H9 (cell line): ENCODE results near the gene DCHS1. TPM values are rescaled to one million over a fixed set of nuclear protein-coding genes. Genes with fewer than 3 reads are reported as not detected.

Experiments
- DNase-seq: peaks from one replicate; pipeline ENCODE4 v3.0.0-alpha.2; 2017
- H2AFZ ChIP-seq: one replicate; pipeline ENCODE4 v1.6.1; 2013; ENCODE audit warnings: mild to moderate bottlenecking, low read length, control low read depth, moderate library complexity
- H2AK5ac ChIP-seq: 2 replicates; pipeline ENCODE4 v1.6.1; 2013; ENCODE audit warnings: low read length, control low read depth, mixed read lengths; ENCODE audit not compliant: insufficient read length
- H2BK120ac ChIP-seq: one replicate; pipeline ENCODE4 v1.6.1; 2013; ENCODE audit warnings: low read depth, mild to moderate bottlenecking, low read length, control low read depth, inconsistent platforms; ENCODE audit not compliant: poor library complexity, severe bottlenecking
- H2BK12ac ChIP-seq: 2 replicates; pipeline ENCODE4 v1.6.1; 2013; ENCODE audit warnings: low read length, control low read depth, mixed read lengths, low read depth; ENCODE audit not compliant: insufficient read length
- H2BK15ac ChIP-seq: 2 replicates; pipeline ENCODE4 v1.6.1; 2013; ENCODE audit warnings: low read depth, low read length, control low read depth
- H2BK20ac ChIP-seq: one replicate; pipeline ENCODE4 v1.6.1; 2013; ENCODE audit warnings: low read depth, mild to moderate bottlenecking, low read length, control low read depth, inconsistent platforms; ENCODE audit not compliant: poor library complexity, severe bottlenecking
- H2BK5ac ChIP-seq: 2 replicates; pipeline ENCODE4 v1.6.1; 2013; ENCODE audit warnings: low read length, control low read depth, mixed read lengths; ENCODE audit not compliant: insufficient read length
- H3K14ac ChIP-seq: 2 replicates; pipeline ENCODE4 v1.6.1; 2013; ENCODE audit warnings: low read length, control low read depth; ENCODE audit not compliant: insufficient read depth
- H3K18ac ChIP-seq: 2 replicates; pipeline ENCODE4 v1.6.1; 2013; ENCODE audit warnings: low read depth, mild to moderate bottlenecking, mixed read lengths, low read length, control low read depth; ENCODE audit not compliant: insufficient read length
- H3K23ac ChIP-seq: 2 replicates; pipeline ENCODE4 v1.6.1; 2013; ENCODE audit warnings: low read length, control low read depth, mixed read lengths, low read depth; ENCODE audit not compliant: insufficient read length
- H3K23me2 ChIP-seq: 2 replicates; pipeline ENCODE4 v1.6.1; 2013; ENCODE audit warnings: low read depth, mild to moderate bottlenecking, mixed read lengths, low read length, control low read depth; ENCODE audit not compliant: insufficient read length, poor library complexity, severe bottlenecking
- H3K27ac ChIP-seq: 2 replicates; pipeline ENCODE4 v1.5.1; 2013; ENCODE audit warnings: low read length, control low read depth, mixed read lengths, low read depth; ENCODE audit not compliant: insufficient read length
- H3K27me3 ChIP-seq: 2 replicates; pipeline ENCODE4 v1.6.1; 2013; ENCODE audit warnings: low read length, control low read depth, inconsistent platforms; ENCODE audit not compliant: insufficient read depth
- H3K4ac ChIP-seq: 2 replicates; pipeline ENCODE4 v1.6.1; 2013; ENCODE audit warnings: low read depth, mild to moderate bottlenecking, control low read depth, inconsistent platforms, low read length, moderate library complexity
- H3K4me1 ChIP-seq: 2 replicates; pipeline ENCODE4 v1.6.1; 2013; ENCODE audit warnings: low read length, control low read depth, inconsistent platforms; ENCODE audit not compliant: insufficient read depth
- H3K4me2 ChIP-seq: 2 replicates; pipeline ENCODE4 v1.6.1; 2013; ENCODE audit warnings: low read length, control low read depth, mixed read lengths; ENCODE audit not compliant: insufficient read length, insufficient read depth
- H3K56ac ChIP-seq: 2 replicates; pipeline ENCODE4 v1.6.1; 2013; ENCODE audit warnings: low read depth, mild to moderate bottlenecking, mixed read lengths, low read length, control low read depth; ENCODE audit not compliant: insufficient read length
- H3K79me1 ChIP-seq: 2 replicates; pipeline ENCODE4 v1.6.1; 2013; ENCODE audit warnings: low read depth, mild to moderate bottlenecking, moderate library complexity, low read length, control low read depth, inconsistent platforms; ENCODE audit not compliant: insufficient read depth, poor library complexity, severe bottlenecking
- H3K79me2 ChIP-seq: 2 replicates; pipeline ENCODE4 v1.6.1; 2013; ENCODE audit warnings: low read length, control low read depth, inconsistent platforms; ENCODE audit not compliant: insufficient read depth
- H3K9ac ChIP-seq: 2 replicates; pipeline ENCODE4 v1.6.1; 2013; ENCODE audit warnings: low read length, control low read depth, mixed read lengths; ENCODE audit not compliant: insufficient read length; ENCODE audit errors: extremely low read depth
- H3K9me3 ChIP-seq: one replicate; pipeline ENCODE4 v1.6.1; 2013; ENCODE audit warnings: low read depth, low read length, inconsistent platforms; ENCODE audit not compliant: control insufficient read depth
- H3T11ph ChIP-seq: one replicate; pipeline ENCODE4 v1.6.1; 2013; ENCODE audit warnings: mild to moderate bottlenecking, low read length, control low read depth, inconsistent platforms
- H4K20me1 ChIP-seq: one replicate; pipeline ENCODE4 v1.6.1; 2013; ENCODE audit not compliant: control insufficient read depth, insufficient read length, insufficient read depth
- H4K5ac ChIP-seq: 2 replicates; pipeline ENCODE4 v1.6.1; 2013; ENCODE audit warnings: low read depth, mild to moderate bottlenecking, mixed read lengths, low read length, control low read depth; ENCODE audit not compliant: insufficient read length
- H4K8ac ChIP-seq: replicated peaks from 2 replicates; pipeline ENCODE4 v1.6.1; 2013; ENCODE audit warnings: low read length, control low read depth, mixed read lengths, low read depth; ENCODE audit not compliant: insufficient read length
- H4K91ac ChIP-seq: 2 replicates; pipeline ENCODE4 v1.6.1; 2013; ENCODE audit warnings: low read depth, mild to moderate bottlenecking, moderate library complexity, mixed read lengths, low read length, control low read depth; ENCODE audit not compliant: insufficient read length
- H3K27ac Mint-ChIP-seq, 3 experiments: 2 replicates in 2 of 3; 3 replicates in 1 of 3; pipeline ENCODE4 v1.8.0; 2020 to 2021; ENCODE audit warnings: mixed read lengths in 3 of 3, mild to moderate bottlenecking in 1 of 3, moderate library complexity in 1 of 3
- H3K27me3 Mint-ChIP-seq: 2 replicates; pipeline ENCODE4 v1.8.0; 2021; ENCODE audit warnings: low read depth, mild to moderate bottlenecking, moderate library complexity, mixed read lengths
- H3K36me3 Mint-ChIP-seq, 3 experiments: 2 replicates in 2 of 3; 3 replicates in 1 of 3; pipeline ENCODE4 v1.8.0; 2020 to 2021; ENCODE audit warnings: low read depth in 3 of 3, mixed read lengths in 3 of 3; ENCODE audit not compliant: insufficient read depth in 1 of 3
- H3K4me1 Mint-ChIP-seq, 2 experiments: 2 replicates each; pipeline ENCODE4 v1.8.0; 2020; ENCODE audit warnings: mixed read lengths in 2 of 2
- H3K4me3 Mint-ChIP-seq, 2 experiments: 2 replicates in 1 of 2; 3 replicates in 1 of 2; pipeline ENCODE4 v1.8.0; 2020 to 2021; ENCODE audit warnings: mild to moderate bottlenecking in 2 of 2, mixed read lengths in 2 of 2, moderate library complexity in 1 of 2
- H3K9me3 Mint-ChIP-seq, 2 experiments: 2 replicates in 1 of 2; 3 replicates in 1 of 2; pipeline ENCODE4 v1.8.0; 2020; ENCODE audit warnings: mild to moderate bottlenecking in 2 of 2, mixed read lengths in 2 of 2, moderate library complexity in 1 of 2
- WGBS: extraction: QIAGEN DNeasy Blood & Tissue Kit; methylation state at CpG from one replicate; pipeline ENCODE4 v1.1.7; 2013; ENCODE audit warnings: missing lambda C conversion rate, low lambda C conversion rate, mixed read lengths; ENCODE audit not compliant: insufficient read length; ENCODE audit errors: extremely low coverage; 5-methylcytosine and 5-hydroxymethylcytosine counted together
- total RNA-seq: library from RNA; stranded (reverse); gene quantifications from 2 replicates; pipeline ENCODE4 v1.2.1, GENCODE V29; 2021
- TF ChIP-seq, protein P1 (sequence below): fragments of 200-600 bp; sonication (generic); conservative IDR thresholded peaks from 3 replicates; pipeline ENCODE4 v1.8.0; 2021; ENCODE audit warnings: antibody characterized with exemption, mild to moderate bottlenecking

Gene DCHS1
- total RNA-seq, 1 experiment from 2014 or later: 12.5 TPM

DNA sequence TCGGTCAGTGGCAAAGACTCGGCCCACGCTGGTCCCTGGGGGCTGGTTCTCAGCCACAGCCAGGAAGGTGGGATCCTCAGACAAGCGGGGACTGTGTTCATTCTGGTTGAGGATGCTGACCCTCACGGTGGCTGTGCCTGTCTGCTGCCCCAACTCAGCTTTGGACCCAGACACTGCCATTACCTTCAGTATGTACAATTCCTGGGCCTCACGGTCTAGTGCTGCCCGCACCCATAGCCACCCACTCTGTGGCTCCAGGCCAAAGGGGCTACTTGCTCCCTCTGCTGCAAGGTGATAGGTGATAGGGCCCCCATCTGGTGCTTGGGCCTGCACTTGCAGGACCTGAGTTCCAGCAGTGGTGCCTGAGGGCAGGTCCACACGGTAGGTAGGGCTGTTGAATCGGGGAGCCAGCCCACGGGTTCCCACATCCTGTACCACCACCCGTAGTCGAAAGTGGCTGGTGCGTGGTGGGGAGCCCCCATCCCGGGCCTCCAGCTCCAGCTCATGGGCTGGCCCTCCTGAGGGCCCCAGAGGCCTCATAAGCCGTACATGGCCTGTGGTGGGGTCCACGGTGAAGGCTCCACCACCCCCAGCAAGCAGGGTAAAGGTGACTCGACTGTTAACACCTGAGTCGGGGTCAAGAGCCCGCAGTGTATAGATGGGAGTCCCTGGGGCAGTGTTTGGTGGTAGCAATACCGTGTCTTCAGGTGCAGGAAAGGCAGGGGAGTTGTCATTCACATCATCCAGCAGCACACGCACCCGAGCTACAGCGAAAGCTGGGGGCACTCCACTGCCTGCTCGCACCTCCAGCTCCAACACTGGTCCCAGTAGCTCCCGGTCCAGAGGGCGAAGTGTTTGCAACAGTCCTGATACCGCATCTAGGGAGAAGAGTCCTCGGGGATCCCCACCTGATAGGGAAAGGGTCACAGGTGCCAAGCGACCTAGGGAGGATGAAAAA lies 23.2 kb downstream of the DCHS1 start:
- Mint-ChIP-seq H3K9me3 (no peaks in the 10 kb centered on the region), H3K27ac (no peak overlapping the region; a peak in 1 of 7 replicates), H3K4me3 (no peak overlapping the region), H3K4me1 (peaks cover 3% of the 10 kb centered on the region in 2 experiments; a peak in 2 of 4 replicates), H3K36me3 (peaks cover 2 to 18% (median 8%) of the 10 kb centered on the region in 3 experiments; a peak in 6 of 7 replicates), H3K27me3 (peaks cover 49% of the 10 kb centered on the region)
- Histone ChIP-seq H4K91ac (no peak overlapping the region), H3K4ac (no peak overlapping the region), H3K23ac (no peak overlapping the region), H4K20me1 (no peaks in the 10 kb centered on the region), H3K14ac (no peak overlapping the region), H2AFZ (no peak overlapping the region), H3K18ac (no peak overlapping the region), H3K4me1 (no peaks in the 10 kb centered on the region), H4K5ac (no peak overlapping the region), H3K79me2 (no peaks in the 10 kb centered on the region), H3T11ph (no peak overlapping the region), H2BK5ac (no peak overlapping the region), H4K8ac (no peak overlapping the region), H2BK15ac (no peak overlapping the region), H3K27me3 (peaks cover 18% of the 10 kb centered on the region; the same call in 1 of the 2 replicates), H3K4me2 (no peak overlapping the region), H3K23me2 (peaks cover 9% of the 10 kb centered on the region), H2BK20ac (no peak overlapping the region), H2AK5ac (no peak overlapping the region), H3K9me3 (no peaks in the 10 kb centered on the region), H3K9ac (no peak overlapping the region), H2BK120ac (no peak overlapping the region), H3K79me1 (no peaks in the 10 kb centered on the region), H2BK12ac (no peak overlapping the region), H3K56ac (no peak overlapping the region), H3K27ac (no peak overlapping the region)
- WGBS: no CpG with 5 or more reads among the region's 29 CpGs
- TF ChIP-seq, protein P1, sequence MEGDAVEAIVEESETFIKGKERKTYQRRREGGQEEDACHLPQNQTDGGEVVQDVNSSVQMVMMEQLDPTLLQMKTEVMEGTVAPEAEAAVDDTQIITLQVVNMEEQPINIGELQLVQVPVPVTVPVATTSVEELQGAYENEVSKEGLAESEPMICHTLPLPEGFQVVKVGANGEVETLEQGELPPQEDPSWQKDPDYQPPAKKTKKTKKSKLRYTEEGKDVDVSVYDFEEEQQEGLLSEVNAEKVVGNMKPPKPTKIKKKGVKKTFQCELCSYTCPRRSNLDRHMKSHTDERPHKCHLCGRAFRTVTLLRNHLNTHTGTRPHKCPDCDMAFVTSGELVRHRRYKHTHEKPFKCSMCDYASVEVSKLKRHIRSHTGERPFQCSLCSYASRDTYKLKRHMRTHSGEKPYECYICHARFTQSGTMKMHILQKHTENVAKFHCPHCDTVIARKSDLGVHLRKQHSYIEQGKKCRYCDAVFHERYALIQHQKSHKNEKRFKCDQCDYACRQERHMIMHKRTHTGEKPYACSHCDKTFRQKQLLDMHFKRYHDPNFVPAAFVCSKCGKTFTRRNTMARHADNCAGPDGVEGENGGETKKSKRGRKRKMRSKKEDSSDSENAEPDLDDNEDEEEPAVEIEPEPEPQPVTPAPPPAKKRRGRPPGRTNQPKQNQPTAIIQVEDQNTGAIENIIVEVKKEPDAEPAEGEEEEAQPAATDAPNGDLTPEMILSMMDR: no peak
- peak; percentile 22 for DNase-seq
